Nephron progenitor cell (in vitro differentiated cells): ENCODE results near the gene NEK6.

Experiments
- DNase-seq: peaks from one replicate; pipeline ENCODE4 v3.0.0; 2021
- H3K27ac Mint-ChIP-seq: 2 replicates; pipeline ENCODE4 v1.8.0; 2021; ENCODE audit warnings: mild to moderate bottlenecking, moderate library complexity, mixed read lengths
- H3K27me3 Mint-ChIP-seq: 2 replicates; pipeline ENCODE4 v1.8.0; 2021; ENCODE audit warnings: mild to moderate bottlenecking, low read depth, mixed read lengths; ENCODE audit not compliant: poor library complexity
- H3K36me3 Mint-ChIP-seq: 2 replicates; pipeline ENCODE4 v1.8.0; 2021; ENCODE audit warnings: low read depth, mixed read lengths
- H3K4me1 Mint-ChIP-seq: 2 replicates; pipeline ENCODE4 v1.8.0; 2021; ENCODE audit warnings: mixed read lengths
- H3K4me3 Mint-ChIP-seq: 2 replicates; pipeline ENCODE4 v1.8.0; 2021; ENCODE audit warnings: mild to moderate bottlenecking, moderate library complexity, mixed read lengths
- H3K9me3 Mint-ChIP-seq: 2 replicates; pipeline ENCODE4 v1.8.0; 2021; ENCODE audit warnings: mild to moderate bottlenecking, moderate library complexity, mixed read lengths
- CTCF ChIP-seq: fragments of 200-600 bp; sonication (generic); IDR thresholded peaks from 2 replicates; pipeline ENCODE4 v1.5.0; 2021; ENCODE audit warnings: antibody characterized with exemption

NEK6 gene

GRCh38 chr9:124279531-124280175 is 21.9 kb downstream of the NEK6 start:
- Mint-ChIP-seq H3K4me3 (no peak overlapping the region), H3K27ac (peak overlapping the region; percentile 91), H3K27me3 (peaks cover 2% of the 10 kb centered on the region), H3K4me1 (peaks cover 35% of the 10 kb centered on the region), H3K9me3 (peaks cover 5% of the 10 kb centered on the region), H3K36me3 (peaks cover 10% of the 10 kb centered on the region)
- TF ChIP-seq CTCF, result no peak
- no peak for DNase-seq

GRCh38 chr9:124280176-124280691 is 22.5 kb downstream of the NEK6 start:
- Mint-ChIP-seq H3K4me1 (peaks cover 37% of the 10 kb centered on the region), H3K9me3 (peaks cover 5% of the 10 kb centered on the region), H3K36me3 (peaks cover 10% of the 10 kb centered on the region), H3K4me3 (no peak overlapping the region), H3K27ac (no peak overlapping the region), H3K27me3 (peaks cover 2% of the 10 kb centered on the region)
- no peak for DNase-seq
- TF ChIP-seq CTCF, result no peak

- peaks cover 53% of the 10 kb centered on the region for H3K4me1 Mint-ChIP-seq
- H3K27me3 Mint-ChIP-seq, result peaks cover 2% of the 10 kb centered on the region
Measured at GRCh38 chr9:124281931-124282371, 24.2 kb downstream of the NEK6 start.

GRCh38 chr9:124282442-124283227 is 24.9 kb downstream of the NEK6 start:
- no peak overlapping the region for H3K4me3 Mint-ChIP-seq
- peaks cover 2% of the 10 kb centered on the region for H3K27me3 Mint-ChIP-seq
- no peak for DNase-seq
- H3K4me1 Mint-ChIP-seq, result peaks cover 54% of the 10 kb centered on the region
- no peak for TF ChIP-seq CTCF
- peaks cover 10% of the 10 kb centered on the region for H3K36me3 Mint-ChIP-seq
- peaks cover 5% of the 10 kb centered on the region for H3K9me3 Mint-ChIP-seq
- peak overlapping the region; percentile 61 for H3K27ac Mint-ChIP-seq

More at GRCh38 chr9:124281931-124282371, 24.2 kb downstream of the NEK6 start:
- Mint-ChIP-seq H3K9me3 (peaks cover 5% of the 10 kb centered on the region), H3K4me3 (no peak overlapping the region), H3K36me3 (peaks cover 10% of the 10 kb centered on the region), H3K27ac (no peak overlapping the region)
- TF ChIP-seq CTCF, result no peak
- no peak for DNase-seq

GRCh38 chr9:124283228-124283814 is 25.6 kb downstream of the NEK6 start:
- peaks cover 2% of the 10 kb centered on the region for H3K27me3 Mint-ChIP-seq
- H3K9me3 Mint-ChIP-seq, result peaks cover 5% of the 10 kb centered on the region
- H3K4me3 Mint-ChIP-seq, result no peak overlapping the region
- H3K27ac Mint-ChIP-seq, result peak overlapping the region; percentile 61
- peaks cover 10% of the 10 kb centered on the region for H3K36me3 Mint-ChIP-seq
- DNase-seq, result no peak
- TF ChIP-seq CTCF, result no peak
- peaks cover 53% of the 10 kb centered on the region for H3K4me1 Mint-ChIP-seq
